Fibroblast of the aortic adventitia (primary cell): ENCODE measurements around the gene TMEM242. TPM values are rescaled to one million over a fixed set of nuclear protein-coding genes. Genes with fewer than 3 reads are reported as not detected.
A peak's percentile ranks its signal among the peaks of the same experiment; 100 is the strongest.

ENCODE experiments used
- DNase-seq: peaks from one replicate; pipeline ENCODE4 v3.0.0-alpha.2; 2010; ENCODE audit warnings: low read depth
- H3K4me3 ChIP-seq: 2 replicates; pipeline ENCODE4 v1.5.1; 2011; ENCODE audit warnings: low read depth, mild to moderate bottlenecking, control low read depth, low read length, moderate library complexity
- total RNA-seq: library from RNA; depleted of rRNA; stranded (reverse); fragments of >200 nt; gene quantifications from 2 replicates; pipeline ENCODE4 v1.2.3, GENCODE V29; 2012; ENCODE audit warnings: low replicate concordance
- TF ChIP-seq, protein P1 (sequence below): IDR thresholded peaks from 2 replicates; pipeline ENCODE4 v1.5.1; 2011; ENCODE audit warnings: mild to moderate bottlenecking, low read length, control low read depth, inconsistent platforms; ENCODE audit not compliant: insufficient read depth

The TMEM242 gene
- total RNA-seq, 1 donor, result 7.0 TPM

DNA sequence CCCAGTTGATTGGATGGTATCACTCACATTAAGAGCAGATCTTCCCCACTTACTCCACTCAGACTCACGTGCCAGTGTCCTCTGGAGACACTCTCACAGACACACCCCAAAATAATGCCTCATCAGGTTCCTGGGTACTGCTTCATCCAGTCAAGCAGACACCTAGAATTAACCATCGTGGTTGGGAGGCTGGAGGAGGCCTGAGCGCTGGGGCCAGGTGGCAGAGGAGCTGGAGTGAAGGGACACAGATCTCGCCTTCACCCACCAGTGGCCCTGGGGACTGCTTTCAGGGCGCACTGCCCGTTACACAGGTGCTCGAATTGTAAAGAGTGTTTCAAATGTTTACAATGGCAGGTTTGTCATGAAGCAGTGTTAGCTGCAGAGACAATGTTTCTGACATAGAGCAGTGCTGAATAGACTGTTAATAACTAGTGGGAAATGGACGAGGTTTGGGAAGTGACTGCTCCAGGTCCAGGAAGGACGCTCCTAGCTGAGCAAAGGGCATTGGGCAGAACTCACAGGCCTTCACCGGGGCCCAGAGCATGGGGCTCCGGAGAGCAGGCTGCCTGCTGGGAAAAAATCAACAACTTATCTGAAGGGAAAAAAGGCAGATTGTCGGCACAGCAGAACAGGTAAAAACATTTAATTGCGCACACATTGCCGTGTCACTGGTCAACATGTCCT, 38.4 kb downstream of the TMEM242 start:
- H3K4me3 ChIP-seq, result no peak overlapping the region
- TF ChIP-seq, protein P1, sequence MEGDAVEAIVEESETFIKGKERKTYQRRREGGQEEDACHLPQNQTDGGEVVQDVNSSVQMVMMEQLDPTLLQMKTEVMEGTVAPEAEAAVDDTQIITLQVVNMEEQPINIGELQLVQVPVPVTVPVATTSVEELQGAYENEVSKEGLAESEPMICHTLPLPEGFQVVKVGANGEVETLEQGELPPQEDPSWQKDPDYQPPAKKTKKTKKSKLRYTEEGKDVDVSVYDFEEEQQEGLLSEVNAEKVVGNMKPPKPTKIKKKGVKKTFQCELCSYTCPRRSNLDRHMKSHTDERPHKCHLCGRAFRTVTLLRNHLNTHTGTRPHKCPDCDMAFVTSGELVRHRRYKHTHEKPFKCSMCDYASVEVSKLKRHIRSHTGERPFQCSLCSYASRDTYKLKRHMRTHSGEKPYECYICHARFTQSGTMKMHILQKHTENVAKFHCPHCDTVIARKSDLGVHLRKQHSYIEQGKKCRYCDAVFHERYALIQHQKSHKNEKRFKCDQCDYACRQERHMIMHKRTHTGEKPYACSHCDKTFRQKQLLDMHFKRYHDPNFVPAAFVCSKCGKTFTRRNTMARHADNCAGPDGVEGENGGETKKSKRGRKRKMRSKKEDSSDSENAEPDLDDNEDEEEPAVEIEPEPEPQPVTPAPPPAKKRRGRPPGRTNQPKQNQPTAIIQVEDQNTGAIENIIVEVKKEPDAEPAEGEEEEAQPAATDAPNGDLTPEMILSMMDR, result no peak
- no peak for DNase-seq

DNA sequence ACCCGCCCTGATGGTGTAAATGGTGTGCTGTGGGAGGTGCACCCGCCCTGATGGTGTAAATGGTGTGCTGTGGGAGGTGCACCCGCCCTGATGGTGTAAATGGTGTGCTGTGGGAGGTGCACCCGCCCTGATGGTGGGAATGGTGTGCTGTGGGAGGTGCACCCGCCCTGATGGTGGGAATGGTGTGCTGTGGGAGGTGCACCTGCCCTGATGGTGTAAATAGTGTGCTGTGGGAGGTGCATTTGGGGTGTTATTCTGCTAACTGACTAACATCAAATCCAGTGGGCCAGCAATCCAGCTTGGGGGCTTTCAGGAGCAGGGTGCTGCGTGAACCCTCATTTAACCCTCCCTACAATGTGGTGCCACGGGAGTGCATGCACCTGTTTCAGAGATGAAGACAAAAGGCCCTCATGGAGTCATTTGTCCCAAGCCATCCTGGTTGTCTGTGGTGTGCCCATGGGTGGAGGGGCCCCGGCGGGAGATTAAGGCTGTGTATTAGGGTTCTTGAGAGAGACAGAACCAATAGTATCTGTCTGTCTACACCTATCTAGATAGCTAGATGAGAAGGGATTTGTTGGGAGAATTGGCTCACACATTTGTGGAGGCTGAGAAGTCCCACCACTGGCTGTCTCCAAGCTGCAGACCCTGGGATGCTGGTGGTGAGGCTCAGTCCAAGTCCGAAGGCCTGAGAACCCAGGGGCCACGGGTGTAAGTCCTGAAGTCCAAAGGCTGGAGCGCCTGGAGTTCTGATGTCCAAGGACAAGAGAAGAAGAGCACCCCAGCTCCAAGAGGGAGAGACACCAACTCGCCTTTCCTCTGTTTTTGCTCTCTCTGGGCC, 39.2 kb downstream of the TMEM242 start:
- TF ChIP-seq, protein P1, result no peak
- no peak for DNase-seq
- no peak overlapping the region for H3K4me3 ChIP-seq

DNA sequence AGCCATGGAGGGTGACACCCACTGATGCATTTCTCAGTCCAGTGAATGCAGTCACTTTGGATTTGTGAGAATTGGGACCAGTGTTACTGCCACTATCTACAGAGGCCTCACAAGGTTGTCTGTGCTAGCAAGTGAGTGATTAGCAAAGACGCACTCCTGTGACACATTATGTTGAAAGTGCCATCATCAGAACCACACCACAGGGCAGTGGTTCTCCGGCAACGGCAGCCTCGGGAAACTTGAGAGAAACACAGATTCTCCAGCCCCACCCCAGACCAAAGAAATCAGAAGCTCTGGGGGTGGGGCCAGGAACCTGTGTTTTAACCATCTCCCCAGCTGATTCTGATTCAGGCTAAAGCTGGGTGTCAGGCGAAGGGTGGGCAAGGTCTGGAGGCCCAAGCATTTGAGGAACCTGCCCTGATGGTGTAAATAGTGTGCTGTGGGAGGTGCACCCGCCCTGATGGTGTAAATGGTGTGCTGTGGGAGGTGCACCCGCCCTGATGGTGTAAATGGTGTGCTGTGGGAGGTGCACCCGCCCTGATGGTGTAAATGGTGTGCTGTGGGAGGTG, 39.9 kb downstream of the TMEM242 start:
- TF ChIP-seq, protein P1, result no peak
- no peak overlapping the region for H3K4me3 ChIP-seq
- no peak for DNase-seq

DNA sequence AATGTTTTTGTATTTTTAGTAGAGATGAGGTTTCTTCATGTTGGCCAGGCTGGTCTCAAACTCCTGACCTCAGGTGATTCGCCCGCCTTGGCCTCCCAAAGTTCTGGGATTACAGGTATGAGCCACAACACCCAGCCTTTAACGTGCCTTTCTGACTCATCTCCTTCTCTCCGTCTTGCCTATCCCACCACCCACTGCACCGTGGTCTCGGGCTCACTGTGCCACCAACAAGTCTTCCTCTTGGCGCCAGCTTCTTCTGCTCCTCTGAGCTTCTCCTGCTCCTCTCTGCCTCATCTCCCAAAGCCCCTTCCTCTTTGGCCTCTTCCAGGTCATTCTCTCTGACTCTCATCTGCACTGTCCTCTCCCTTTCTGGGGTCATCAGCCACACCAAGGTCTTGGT, 41.0 kb downstream of the TMEM242 start:
- no peak for DNase-seq
- TF ChIP-seq, protein P1, result no peak
- H3K4me3 ChIP-seq, result no peak overlapping the region

DNA sequence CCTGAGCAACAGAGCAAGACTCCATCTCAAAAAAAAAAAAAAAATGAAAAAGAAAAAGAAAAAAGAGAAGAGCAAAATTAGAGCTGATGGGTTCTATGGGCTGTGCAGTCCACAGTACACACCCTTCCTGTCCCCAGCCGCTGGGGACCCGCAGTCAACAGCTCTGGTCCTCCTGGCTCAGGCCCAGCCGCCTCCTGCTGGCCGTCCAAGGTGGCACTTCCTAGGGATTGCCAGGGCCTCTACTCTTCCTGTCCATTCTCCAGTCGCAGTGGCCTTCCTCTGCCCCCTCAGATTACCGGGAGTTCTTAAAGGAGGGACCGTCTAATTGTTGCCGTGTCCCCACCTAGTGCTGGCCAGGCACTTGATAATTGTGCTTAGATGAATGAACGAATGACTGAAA, 41.7 kb downstream of the TMEM242 start:
- DNase-seq, result no peak
- TF ChIP-seq, protein P1, result peak; percentile 44

DNA sequence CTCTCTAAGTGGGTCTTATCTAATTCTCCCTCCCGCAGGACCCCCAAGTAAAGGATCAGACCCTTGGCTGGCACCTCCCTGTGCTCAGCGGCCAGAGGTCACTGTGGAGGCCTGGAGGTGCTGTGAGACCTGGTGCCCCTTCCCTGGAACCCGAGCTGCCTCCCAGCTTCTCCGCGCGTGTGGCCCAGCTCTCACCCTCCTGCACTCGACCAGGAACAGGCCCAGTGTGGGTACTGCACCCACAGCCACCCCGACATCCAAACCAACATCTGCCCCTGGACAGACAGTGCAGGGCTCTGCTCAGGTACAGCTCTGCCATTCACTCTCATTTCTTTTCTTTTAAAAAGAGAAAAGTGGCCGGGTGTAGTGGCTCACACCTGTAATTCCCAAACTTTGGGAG, 42.4 kb downstream of the TMEM242 start:
- no peak overlapping the region for H3K4me3 ChIP-seq
- TF ChIP-seq, protein P1, result no peak
- DNase-seq, result no peak

More for the DNA sequence above, 41.7 kb downstream of the TMEM242 start:
- no peak overlapping the region for H3K4me3 ChIP-seq
